Nephron progenitor cell (in vitro differentiated cells): Measurements from ENCODE around the gene PRRT2.
"Not testable (repeated sequence)": the region's sequence is repeated elsewhere in the genome, so short reads cannot be mapped to it uniquely, and the experiment has no call there.

Experiments used
- DNase-seq: peaks from one replicate; pipeline ENCODE4 v3.0.0; 2021
- H3K27ac Mint-ChIP-seq: 2 replicates; pipeline ENCODE4 v1.8.0; 2021; ENCODE audit warnings: mild to moderate bottlenecking, moderate library complexity, mixed read lengths
- H3K27me3 Mint-ChIP-seq: 2 replicates; pipeline ENCODE4 v1.8.0; 2021; ENCODE audit warnings: mild to moderate bottlenecking, low read depth, mixed read lengths; ENCODE audit not compliant: poor library complexity
- H3K36me3 Mint-ChIP-seq: 2 replicates; pipeline ENCODE4 v1.8.0; 2021; ENCODE audit warnings: low read depth, mixed read lengths
- H3K4me1 Mint-ChIP-seq: 2 replicates; pipeline ENCODE4 v1.8.0; 2021; ENCODE audit warnings: mixed read lengths
- H3K4me3 Mint-ChIP-seq: 2 replicates; pipeline ENCODE4 v1.8.0; 2021; ENCODE audit warnings: mild to moderate bottlenecking, moderate library complexity, mixed read lengths
- H3K9me3 Mint-ChIP-seq: 2 replicates; pipeline ENCODE4 v1.8.0; 2021; ENCODE audit warnings: mild to moderate bottlenecking, moderate library complexity, mixed read lengths
- TF ChIP-seq, protein P1 (sequence below): fragments of 200-600 bp; sonication (generic); IDR thresholded peaks from 2 replicates; pipeline ENCODE4 v1.5.0; 2021; ENCODE audit warnings: antibody characterized with exemption

Gene PRRT2

DNA sequence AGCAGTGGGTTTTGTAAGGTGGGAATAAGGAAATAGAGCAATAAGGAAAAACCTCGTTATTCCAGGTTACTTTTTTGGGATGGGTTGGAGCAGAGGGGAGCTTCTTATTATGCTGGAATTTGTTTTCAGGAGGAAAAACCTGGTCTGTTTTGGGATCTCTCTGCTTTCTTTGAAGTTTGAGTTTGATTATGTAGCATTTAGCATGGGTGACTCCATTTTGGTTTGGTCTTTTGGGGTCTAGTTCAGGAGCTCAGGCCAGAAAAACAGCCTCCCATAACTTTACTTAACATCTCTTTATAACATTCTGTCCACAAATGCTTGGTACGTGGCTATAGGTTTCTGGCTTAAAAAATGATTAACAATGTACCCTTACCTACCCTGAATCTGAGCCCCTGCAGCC is 42.5 kb upstream of the PRRT2 start:
- H3K4me1 Mint-ChIP-seq = peaks cover 9% of the 10 kb centered on the region
- DNase-seq = no peak
- TF ChIP-seq, protein P1, sequence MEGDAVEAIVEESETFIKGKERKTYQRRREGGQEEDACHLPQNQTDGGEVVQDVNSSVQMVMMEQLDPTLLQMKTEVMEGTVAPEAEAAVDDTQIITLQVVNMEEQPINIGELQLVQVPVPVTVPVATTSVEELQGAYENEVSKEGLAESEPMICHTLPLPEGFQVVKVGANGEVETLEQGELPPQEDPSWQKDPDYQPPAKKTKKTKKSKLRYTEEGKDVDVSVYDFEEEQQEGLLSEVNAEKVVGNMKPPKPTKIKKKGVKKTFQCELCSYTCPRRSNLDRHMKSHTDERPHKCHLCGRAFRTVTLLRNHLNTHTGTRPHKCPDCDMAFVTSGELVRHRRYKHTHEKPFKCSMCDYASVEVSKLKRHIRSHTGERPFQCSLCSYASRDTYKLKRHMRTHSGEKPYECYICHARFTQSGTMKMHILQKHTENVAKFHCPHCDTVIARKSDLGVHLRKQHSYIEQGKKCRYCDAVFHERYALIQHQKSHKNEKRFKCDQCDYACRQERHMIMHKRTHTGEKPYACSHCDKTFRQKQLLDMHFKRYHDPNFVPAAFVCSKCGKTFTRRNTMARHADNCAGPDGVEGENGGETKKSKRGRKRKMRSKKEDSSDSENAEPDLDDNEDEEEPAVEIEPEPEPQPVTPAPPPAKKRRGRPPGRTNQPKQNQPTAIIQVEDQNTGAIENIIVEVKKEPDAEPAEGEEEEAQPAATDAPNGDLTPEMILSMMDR = no peak
- peaks cover 35% of the 10 kb centered on the region for H3K27me3 Mint-ChIP-seq
- no peaks in the 10 kb centered on the region for H3K9me3 Mint-ChIP-seq
- no peaks in the 10 kb centered on the region for H3K36me3 Mint-ChIP-seq
- no peak overlapping the region for H3K27ac Mint-ChIP-seq
- H3K4me3 Mint-ChIP-seq = no peak overlapping the region

DNA sequence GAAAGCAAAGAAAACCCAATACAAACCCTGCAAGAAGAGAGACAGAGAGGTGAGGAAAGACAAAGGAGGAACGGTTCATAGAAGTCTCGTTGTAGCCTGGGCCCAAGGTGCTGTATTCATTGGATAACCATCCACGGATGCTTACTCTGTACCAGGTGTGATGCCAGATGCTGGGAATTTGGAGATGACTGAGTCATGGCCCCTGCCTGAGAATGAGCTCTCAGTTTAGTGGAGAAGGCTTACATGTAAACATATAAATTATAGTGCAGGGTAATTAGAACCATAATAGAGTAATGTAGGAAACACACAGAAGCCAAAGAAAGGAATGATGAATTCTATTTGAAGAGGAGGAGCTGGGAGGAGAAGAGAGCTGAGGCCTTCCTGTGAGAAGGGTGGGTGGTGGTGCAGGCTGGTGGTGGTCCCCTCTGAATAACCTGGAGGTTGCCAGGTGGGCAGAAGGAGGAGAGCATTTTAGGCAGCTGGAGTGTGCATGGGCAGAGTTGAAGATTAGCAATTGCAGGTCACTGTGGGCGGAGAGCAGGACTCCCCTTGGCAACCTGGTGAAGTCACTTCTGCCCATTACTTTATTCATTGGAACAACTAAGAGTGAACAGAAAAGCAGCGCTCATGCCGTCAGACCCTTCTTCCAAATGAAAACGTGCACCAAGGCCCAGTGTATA is 41.6 kb upstream of the PRRT2 start:
- no peak overlapping the region for H3K4me3 Mint-ChIP-seq
- H3K9me3 Mint-ChIP-seq = no peaks in the 10 kb centered on the region
- no peak for DNase-seq
- TF ChIP-seq, protein P1 = no peak
- H3K27me3 Mint-ChIP-seq = peaks cover 30% of the 10 kb centered on the region
- H3K36me3 Mint-ChIP-seq = no peaks in the 10 kb centered on the region
- peaks cover 7% of the 10 kb centered on the region for H3K4me1 Mint-ChIP-seq
- no peak overlapping the region for H3K27ac Mint-ChIP-seq

DNA sequence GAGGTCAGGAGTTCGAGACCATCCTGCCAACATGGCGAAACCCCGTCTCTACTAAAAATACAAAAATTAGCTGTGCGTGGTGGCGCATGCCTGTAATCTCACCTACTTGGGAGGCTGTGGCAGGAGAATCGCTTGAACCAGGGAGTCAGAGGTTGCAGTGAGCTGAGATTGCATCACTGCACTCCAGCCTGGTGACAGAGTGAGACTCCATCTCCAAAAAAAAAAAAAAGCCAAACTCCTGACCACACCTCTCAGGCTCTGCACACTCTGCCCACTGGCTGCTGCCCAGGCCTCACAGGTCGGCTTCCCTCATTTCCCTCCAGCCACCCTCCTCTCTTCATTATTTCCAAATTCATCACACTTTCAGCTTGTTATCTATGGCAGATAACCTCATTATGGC is 39.7 kb upstream of the PRRT2 start:
- not testable (repeated sequence) for H3K4me3 Mint-ChIP-seq, H3K9me3 Mint-ChIP-seq, DNase-seq, H3K4me1 Mint-ChIP-seq, H3K27ac Mint-ChIP-seq, H3K36me3 Mint-ChIP-seq
- H3K27me3 Mint-ChIP-seq = peaks cover 26% of the 10 kb centered on the region

DNA sequence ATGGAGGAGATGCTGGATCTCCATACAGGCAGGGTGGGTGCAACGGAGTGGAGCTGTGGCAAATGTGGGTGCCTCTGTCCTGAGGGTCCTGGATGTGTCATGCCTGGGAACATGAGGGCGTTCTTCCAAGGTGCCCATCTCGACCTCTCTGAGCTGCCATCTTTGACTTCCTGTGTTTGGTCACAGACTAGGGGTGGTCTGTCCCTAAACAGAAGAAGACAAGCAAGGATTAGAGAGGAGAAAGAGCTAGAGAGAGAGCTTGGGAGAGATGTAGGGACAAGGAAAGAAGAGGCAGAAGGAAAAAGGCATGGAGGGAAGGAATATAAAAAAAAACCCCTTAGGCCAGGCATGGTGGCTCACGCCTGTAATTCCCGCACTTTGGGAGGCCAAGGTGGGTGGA is 37.3 kb upstream of the PRRT2 start:
- Mint-ChIP-seq H3K4me3 (no peak overlapping the region), H3K27ac (no peak overlapping the region), H3K27me3 (peaks cover 40% of the 10 kb centered on the region), H3K36me3 (no peaks in the 10 kb centered on the region), H3K9me3 (no peaks in the 10 kb centered on the region), H3K4me1 (peaks cover 4% of the 10 kb centered on the region)
- DNase-seq = no peak
- TF ChIP-seq, protein P1 = no peak

DNA sequence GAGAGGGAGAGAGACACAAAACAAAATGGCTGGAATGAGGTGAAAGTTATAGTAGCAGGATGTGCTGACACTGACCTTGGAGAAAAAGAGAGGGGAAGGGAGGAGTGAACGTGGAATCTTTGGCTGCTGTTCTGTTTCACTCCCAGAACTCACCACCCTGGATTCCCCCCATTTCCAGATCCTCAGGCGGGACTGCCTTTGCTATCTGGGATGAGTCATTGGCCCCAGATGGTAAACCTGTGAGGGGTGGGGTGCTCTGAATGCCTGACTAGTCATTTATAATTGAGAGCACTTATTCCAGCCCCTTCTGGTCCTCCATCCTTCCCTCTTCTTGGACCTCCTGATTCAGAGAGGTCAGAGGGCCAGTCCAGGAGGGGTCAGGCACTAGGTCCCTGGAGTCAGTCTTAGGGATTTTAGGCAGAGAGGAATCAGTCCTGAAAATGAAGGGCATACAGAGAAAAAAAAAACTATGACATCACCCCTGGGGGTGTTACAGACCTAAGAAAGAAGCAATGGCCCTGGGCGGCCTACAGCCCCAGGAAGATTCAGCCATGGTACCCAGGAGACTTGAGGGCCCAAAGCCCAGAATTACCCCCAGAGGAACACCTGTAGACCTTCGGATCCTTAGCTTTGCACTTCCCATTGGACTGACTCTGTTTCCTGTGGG is 36.1 kb upstream of the PRRT2 start:
- Mint-ChIP-seq H3K4me1 (peaks cover 4% of the 10 kb centered on the region), H3K9me3 (no peaks in the 10 kb centered on the region), H3K36me3 (no peaks in the 10 kb centered on the region), H3K27me3 (peaks cover 51% of the 10 kb centered on the region), H3K27ac (no peak overlapping the region), H3K4me3 (no peak overlapping the region)
- TF ChIP-seq, protein P1 = no peak
- no peak for DNase-seq

DNA sequence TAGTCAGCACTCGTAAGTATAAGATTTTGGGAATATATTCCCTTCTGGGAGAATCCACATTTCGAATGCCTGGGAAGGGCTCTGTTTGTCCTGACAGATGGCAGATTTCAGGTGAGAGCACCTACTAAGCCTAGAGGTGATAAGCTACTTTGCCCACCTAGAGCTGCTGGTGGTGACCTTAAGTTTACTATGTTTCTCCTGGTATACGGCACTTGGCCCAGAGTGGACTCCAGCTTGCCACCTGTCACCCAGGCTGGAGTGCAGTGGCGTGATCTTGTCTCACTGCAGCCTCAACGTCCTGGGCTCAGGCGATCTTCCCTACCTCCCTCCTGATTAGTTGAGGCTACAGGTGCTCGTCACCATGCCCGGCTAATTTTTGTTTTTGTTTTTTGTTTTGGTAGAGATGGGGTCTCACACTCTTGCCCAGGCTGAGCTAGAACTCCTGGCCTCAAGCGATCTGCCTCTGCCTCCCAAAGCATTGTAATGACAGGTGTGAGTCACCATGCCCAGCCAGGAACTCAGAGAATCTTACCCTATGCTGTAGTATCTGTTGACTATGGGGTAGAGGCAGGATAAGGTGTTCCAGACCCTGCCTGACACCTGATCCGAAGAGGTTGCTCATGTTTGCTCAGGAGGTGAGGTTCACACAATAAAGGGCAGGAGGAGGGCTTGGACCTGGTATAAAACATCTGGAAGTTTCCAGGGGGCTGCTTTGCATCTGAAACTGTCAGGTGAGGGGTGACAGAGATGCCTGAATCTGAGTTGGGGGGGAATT is 34.2 kb upstream of the PRRT2 start, which contains the start of gene ZG16:
Gene ZG16 (plus strand): TSS at position 681 of the 775 bp plus-strand sequence. CDS start 1,011 bp downstream, outside the sequence.
- Mint-ChIP-seq H3K4me3 (no peak within 1 kb of the TSS), H3K36me3 (no peaks in the 10 kb centered on the region), H3K9me3 (no peaks in the 10 kb centered on the region), H3K27ac (no peak within 1 kb of the TSS), H3K27me3 (peaks cover 63% of the 10 kb centered on the region), H3K4me1 (no peaks in the 10 kb centered on the region)
- TF ChIP-seq, protein P1 = no peak
- DNase-seq = no peak
